Amniotic epithelial cell (primary cell): ENCODE measurements around the gene ST7.
"Not testable (repeated sequence)": the region's sequence is repeated elsewhere in the genome, so short reads cannot be mapped to it uniquely, and the experiment has no call there.

Experiments used
- DNase-seq: peaks from one replicate; pipeline ENCODE4 v3.0.0-alpha.2; 2010; ENCODE audit warnings: low read depth

ST7 gene

DNA sequence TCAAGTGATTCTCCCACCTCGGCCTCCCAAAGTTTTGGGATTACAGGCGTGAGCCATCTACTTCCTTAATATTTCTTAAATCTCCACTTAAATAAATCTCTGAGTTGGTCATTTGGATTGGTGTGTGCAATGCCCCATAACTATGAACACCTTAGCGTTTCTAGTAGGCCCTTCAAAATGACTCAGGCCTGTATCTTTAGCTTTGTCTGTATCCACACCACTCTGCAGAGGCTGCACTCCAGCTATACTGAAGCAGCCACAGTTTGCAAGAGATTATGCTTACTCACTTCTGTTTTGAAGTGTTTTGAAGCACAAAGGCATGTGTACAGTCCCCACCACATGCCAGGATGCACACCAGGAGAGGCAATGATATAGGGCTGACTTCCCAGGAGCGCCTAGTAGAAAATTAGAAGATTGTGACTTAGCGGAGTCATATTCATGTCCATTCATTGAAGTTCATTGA lies 2.4 kb upstream of the ST7 start:
- peak; percentile 12 for DNase-seq

DNA sequence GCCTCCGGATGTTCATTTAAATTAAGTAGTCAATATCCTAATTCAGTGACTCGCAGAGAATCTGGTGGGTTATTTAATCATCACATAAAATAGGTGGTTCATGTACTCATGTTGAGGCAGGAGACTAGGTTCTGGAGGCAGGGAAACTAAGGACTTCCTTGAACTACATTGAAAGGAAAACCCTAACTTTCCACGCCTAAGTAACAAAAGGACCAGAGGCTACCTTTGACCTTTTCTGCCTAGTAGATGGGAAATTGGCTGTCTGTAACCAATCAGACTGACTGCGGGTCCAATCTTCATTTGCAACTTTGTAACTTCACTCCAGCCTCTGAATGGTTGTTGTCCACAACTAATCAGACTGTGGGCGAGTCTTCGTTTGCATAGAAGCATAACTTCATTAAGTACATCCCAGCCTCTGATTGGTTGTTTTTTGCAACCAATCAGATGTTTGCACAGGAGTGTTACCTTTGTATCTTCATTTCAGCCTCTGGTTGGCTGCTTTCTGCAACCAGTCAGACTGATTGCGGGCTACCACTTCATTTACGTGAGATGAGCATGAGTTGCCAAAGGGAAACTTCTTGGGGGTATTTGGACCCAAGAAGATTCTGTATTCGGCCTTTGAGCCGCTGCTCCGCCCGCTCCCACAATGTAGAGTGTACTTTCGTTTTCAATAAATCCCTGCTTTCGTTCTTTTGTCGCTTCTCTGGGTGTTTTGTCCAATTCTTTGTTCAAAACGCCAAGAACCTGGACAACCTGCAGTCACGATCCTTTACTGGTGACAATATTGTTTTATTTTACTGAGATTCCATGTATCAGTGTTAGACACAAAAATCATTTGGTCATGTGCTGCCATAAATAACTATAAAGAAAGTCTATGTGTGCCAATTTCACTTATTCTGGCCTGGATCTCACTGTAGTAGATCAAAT lies 1.7 kb upstream of the ST7 start:
- no peak for DNase-seq

DNA sequence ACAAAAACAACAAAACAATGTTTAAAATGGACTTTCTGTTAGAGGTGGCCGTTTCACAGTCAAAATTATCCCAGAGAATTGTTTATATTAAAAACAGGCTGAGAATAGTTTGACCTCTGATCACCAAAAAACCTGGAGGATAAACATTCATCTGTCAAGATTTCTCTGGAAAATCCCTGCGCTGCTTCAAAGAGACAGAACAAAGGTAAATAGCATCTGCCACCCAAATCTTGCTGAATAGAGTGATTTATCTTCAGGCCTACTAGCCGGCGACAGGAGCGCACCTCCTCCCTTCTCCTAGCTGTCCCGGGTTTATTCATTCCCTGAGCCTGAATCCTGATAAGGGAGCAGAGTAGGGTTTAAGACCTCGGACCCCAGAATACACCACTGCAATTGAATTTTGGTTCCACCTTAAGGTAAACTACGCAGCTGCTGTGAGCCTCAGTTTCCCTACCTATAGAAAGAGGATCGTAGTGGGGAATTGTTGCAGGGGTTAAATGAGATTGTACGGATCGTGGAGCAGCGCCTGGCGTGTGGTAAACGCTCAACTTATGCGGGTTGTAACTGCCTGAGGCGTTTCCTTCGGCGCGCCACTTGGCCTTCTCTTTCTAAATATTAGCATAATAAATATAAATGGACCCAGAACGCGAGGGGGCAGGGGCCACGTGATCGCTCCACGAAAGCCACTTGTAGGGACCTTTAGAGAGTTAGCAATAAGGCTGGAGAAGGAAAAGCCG lies 498 bp upstream of the ST7 start:
- peak; percentile 40 for DNase-seq

GRCh38 chr7:116953906-116954838 lies 871 bp downstream of the ST7 start:
- DNase-seq: peak; percentile 78

GRCh38 chr7:116955340-116955739 lies 2.0 kb downstream of the ST7 start:
- no peak for DNase-seq

DNA sequence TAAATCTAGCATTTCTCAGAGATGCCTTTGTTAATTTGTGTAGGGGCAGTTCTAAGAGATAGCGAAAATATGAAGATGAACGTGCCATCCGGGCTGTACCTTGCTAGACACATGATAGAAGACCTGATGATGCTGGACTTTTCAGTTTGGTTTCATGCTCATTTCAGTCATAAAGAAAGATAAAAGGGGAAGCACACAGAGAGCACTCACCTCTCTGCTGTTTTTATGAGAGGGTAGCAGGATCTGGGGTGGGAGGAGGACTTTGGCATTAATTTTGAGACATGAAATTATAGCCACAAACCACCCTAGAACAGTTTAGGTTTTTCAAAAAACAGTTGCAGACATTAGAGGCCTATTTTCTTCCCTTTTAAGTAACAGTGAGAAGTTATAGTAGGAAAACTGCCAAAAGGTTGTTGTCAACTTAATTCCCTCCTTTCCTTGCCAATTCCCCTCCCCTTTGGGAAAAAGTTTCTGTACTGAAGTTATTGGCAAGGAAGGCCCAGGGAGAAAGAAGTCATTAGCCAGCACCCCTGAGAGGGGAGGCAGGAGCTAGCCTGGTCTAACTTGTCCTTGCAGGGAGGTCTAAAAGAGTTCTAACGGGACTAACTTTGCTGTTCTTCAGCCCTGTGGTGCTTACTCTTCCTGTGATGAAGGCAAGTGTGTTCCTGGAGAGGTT lies 2.6 kb downstream of the ST7 start:
- no peak for DNase-seq

DNA sequence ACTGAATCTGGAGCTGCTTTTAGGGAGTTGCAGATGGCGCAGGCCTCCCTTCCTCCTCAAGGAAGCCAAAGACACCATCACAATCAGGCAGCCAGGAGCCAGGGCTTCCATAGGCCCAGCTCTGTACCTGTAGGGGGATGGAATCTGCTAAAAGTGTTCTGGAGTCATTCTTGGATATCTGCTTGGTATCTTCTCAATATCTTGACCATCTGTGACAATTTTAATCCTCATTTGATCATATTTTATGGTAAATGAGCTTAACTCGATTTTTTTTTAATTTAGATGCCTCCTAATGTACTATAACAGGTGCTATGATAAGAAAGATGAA lies 3.1 kb downstream of the ST7 start:
- no peak for DNase-seq

DNA sequence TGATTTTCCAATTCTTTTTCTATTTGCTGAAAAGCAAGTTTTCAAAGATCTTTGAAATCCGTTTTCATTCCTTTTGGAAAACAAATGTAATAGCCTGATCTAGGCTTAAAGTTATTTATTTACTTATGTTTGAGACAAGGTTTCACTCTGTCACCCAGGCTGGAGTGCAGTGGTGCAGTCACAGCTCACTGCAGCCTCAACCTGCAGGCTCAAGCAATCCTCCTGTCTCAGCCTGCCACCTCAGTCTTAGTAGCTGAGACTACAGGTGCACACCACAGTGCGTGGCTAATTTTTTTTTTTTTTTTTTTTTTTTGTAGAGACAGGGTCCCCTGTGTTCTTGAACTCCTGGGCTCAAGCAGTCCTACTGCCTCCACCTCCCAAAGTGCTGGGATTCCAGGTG lies 4.6 kb downstream of the ST7 start:
- DNase-seq: no peak

GRCh38 chr7:116961966-116962673 lies 8.8 kb downstream of the ST7 start:
- not testable (repeated sequence) for DNase-seq

GRCh38 chr7:116963234-116963633 lies 9.9 kb downstream of the ST7 start:
- DNase-seq: no peak

DNA sequence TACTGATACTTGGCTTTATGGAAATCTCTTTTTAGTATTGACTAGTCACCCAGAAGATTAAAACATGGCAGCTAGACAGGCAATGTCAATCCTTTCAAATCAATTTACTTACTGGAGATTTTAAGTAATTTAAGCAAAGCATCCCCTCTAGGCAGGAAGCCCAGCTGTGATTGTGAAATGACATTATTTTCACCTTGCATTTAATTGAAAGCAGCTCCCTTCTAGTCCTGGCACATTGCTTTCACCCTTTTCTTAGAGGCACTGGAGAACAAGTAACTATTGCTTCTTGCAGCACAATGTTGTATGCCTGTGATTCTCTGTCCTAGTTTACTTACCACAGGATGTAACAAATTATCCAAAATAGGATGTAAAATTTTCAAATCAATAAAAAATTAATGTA lies 13.3 kb downstream of the ST7 start:
- no peak for DNase-seq

DNA sequence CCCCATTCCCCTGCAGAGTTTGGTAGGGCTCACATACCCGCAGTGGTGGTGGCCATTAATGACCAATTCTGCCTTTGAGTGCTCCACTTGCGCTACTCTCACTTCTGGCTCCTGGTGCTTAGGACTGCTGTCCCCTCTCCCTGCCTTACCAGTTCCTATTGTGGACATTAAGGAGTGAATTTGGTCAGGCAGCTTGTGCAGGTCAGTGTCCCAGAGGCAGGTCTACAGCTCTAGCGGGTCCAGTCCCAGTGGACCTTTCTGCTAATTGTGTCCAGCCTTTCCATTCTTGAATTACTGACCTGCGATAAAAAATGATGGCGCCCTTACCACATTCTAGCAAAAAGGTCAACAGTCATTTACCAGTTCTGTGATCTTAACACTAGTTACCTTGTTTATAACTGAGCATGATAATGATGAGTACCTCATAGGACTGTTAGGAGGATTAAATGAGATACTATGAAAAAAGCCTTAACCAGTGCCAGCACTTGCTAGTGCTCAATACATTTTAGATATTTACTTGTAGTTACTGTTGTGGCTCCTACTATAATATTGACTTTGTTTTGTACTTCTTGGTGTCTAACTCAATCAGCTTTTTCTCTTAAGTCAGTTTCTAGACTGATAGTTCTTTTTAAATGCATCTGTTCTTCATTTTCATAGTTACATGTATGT lies 14.1 kb downstream of the ST7 start:
- no peak for DNase-seq

GRCh38 chr7:116967983-116968382 lies 14.7 kb downstream of the ST7 start:
- DNase-seq: no peak

DNA sequence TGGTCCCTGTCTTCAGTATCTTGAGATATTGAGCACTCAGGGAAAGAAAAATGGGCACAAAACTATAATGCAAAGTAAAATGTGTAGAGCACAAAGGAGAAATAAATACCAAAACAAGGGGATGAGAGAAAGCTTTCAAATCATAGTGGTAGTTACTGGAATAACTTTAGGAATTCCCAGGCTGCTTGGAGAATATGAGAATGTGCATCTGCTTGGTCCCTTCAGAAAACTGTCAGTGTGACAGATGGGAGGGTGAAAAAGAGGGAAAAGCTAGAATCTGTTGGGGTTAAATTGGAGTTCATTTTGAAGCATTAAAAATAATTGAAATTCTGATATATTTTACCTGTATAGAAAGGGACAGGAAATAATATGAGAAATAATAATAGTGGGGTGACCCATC lies 15.3 kb downstream of the ST7 start:
- DNase-seq: no peak

GRCh38 chr7:116969371-116969902 lies 16.1 kb downstream of the ST7 start:
- no peak for DNase-seq

- DNase-seq: no peak
Observed at GRCh38 chr7:116970238-116970910, 17.1 kb downstream of the ST7 start.

DNA sequence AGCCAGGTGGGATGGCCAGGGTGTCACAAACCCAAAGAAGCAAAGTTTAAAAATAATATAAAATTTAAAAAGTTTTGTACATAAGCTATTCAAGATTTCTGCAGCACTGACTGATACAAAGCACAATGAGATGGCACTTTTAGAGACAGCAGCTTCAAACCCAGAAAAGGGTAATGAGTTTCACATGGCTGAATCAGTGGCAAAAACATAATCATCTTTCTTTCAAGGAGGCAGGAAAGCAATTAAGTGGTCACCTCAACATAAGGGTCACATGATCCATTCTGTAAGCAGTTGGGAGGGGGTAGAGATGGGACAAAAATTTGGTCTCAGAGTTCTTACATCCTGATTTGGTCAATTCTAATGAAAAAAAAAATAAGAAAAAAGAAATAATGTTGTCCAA lies 17.9 kb downstream of the ST7 start:
- not testable (repeated sequence) for DNase-seq

- no peak for DNase-seq
Observed at GRCh38 chr7:116971869-116972268, 18.6 kb downstream of the ST7 start.

- not testable (repeated sequence) for DNase-seq
Observed at GRCh38 chr7:116975024-116975423, 21.7 kb downstream of the ST7 start.

DNA sequence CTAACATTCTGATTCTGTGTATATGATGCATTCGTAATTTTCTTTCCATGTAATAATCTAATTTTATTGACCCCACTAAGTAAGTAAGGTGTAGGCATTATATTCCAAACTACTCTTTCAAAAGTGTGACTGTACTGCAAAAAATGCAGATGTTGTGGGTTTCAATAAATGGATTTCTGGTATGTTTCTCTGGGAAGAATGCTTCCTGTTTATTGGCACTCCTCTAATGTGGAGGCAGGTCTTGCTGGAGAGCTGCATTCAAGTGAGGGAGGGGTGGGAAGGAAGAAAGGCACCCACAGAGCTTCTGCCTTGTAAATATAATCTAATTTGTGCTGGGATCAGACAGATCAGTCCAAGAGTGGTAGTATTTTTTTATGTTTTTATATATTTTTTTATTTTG lies 23.9 kb downstream of the ST7 start:
- DNase-seq: peak; percentile 39
